Measurements from ENCODE around the gene DIPK2B.

DIPK2B gene

DNA sequence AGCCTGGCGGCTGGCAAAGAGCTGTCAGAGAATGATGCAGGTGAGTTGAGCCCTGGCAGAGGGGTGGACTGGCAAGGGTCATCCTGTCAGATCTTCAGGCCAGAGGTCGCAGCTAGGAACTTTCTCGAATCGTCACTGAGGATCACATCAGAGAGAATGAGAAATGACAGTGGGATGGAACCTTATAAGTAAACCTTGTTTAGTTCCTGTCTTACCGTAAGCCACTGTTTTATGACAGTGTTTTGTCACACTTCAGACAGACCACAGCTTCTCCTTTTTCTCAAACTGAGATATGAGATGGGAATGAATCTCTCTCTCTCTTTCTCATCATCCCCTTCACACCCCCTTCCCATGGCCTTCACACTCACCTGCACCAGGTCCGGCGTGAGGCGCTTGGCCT is 9.3 kb downstream of the DIPK2B start:
- no peak for DNase-seq (ENCODE audit: low spot score)
- H3K27ac ChIP-seq, result no peak overlapping the region
- TF ChIP-seq, protein P1, sequence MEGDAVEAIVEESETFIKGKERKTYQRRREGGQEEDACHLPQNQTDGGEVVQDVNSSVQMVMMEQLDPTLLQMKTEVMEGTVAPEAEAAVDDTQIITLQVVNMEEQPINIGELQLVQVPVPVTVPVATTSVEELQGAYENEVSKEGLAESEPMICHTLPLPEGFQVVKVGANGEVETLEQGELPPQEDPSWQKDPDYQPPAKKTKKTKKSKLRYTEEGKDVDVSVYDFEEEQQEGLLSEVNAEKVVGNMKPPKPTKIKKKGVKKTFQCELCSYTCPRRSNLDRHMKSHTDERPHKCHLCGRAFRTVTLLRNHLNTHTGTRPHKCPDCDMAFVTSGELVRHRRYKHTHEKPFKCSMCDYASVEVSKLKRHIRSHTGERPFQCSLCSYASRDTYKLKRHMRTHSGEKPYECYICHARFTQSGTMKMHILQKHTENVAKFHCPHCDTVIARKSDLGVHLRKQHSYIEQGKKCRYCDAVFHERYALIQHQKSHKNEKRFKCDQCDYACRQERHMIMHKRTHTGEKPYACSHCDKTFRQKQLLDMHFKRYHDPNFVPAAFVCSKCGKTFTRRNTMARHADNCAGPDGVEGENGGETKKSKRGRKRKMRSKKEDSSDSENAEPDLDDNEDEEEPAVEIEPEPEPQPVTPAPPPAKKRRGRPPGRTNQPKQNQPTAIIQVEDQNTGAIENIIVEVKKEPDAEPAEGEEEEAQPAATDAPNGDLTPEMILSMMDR (IDR thresholded peaks at IDR 0.05), result no peak
- H3K4me3 ChIP-seq, result no peak overlapping the region

DNA sequence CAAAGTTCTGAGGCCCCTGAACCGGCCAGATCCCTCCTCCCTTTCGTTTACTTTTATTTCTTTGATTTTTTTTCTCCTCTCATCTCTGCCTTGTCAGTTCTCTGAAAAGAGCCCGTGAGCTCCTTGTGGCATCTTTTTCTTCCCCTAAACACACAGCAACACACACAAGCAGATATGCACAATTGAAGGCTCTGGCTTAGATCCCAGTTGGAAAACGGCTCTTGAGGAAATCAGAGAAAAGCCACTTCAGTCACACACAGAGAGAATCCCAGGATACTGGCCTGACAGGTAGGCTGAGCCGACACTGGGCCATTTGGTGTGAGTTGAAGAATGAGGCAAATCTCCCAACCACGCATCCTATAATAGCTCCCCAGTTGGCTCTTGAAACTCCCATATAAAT is 12.9 kb downstream of the DIPK2B start:
- Histone ChIP-seq H3K27ac (peak overlapping the region in 1 of 2 donors; percentile 37), H3K4me3 (peak overlapping the region; percentile 69)
- no peak for DNase-seq (ENCODE audit: low spot score)
- TF ChIP-seq, protein P1 (IDR thresholded peaks at IDR 0.05), result no peak

DNA sequence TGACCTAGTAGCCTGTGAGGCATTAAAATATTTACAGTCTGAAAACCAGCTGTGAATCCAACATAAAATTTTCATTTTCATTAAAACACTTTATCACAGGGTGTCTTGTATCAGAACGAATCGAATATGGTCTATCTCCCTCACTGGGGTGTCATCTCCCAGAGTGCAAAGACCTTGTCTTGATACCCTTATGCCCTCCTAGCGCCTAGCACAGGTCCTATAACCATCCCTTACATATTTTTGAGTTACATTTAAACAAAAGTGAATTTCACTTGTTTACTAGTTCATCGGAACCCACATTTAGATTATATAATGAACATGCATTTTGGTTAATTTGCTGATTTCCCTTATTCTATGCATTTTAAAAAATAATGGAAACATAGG is 14.0 kb downstream of the DIPK2B start:
- no peak overlapping the region for H3K4me3 ChIP-seq
- H3K27ac ChIP-seq, result no peak overlapping the region
- DNase-seq (ENCODE audit: low spot score), result no peak
- TF ChIP-seq, protein P1 (IDR thresholded peaks at IDR 0.05), result no peak

DNA sequence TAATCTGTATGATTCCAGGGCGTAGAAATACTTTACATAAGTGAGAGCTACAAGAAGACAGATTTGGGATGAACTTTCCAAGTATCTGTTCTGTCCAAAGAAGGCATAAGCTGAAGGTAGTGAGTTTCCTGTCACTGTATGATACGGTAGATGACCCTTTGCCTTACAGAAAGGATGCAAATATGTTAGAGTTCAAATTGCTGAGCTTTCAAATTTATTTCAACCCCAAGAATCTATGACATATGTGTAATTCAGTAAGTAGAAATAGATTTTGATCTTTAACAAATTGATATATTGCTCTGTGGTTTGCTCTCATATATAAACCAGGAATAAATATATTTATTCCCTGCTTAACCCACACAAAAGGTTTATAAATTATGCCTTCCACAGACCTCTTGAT is 16.5 kb downstream of the DIPK2B start:
- TF ChIP-seq, protein P1 (IDR thresholded peaks at IDR 0.05), result no peak

DNA sequence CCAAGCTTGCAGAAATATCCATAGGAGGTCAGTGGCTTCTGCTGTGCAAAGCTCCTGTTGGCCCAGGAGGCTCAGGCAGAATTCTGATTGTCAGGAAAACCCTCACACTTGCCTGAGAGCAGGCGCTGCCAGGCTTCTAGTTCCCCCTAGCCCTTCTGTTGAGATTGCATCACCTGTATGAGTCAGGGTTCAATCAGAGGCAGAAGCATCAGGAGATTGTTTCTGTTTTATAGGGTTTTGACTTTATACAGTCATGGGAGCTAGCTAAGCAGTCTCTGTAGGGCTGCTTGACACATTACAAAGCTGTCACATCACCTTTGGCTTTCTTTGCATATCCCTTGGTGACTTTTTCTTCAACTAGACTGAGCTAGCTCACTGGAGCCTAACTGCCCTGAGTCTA is 27.8 kb downstream of the DIPK2B start:
- no peak overlapping the region for H3K27ac ChIP-seq
- TF ChIP-seq, protein P1 (IDR thresholded peaks at IDR 0.05), result no peak
- no peak for DNase-seq (ENCODE audit: low spot score)
- H3K4me3 ChIP-seq, result no peak overlapping the region

More for the DNA sequence above, 16.5 kb downstream of the DIPK2B start:
- H3K27ac ChIP-seq, result no peak overlapping the region
- DNase-seq (ENCODE audit: low spot score), result no peak
- H3K4me3 ChIP-seq, result no peak overlapping the region

DNA sequence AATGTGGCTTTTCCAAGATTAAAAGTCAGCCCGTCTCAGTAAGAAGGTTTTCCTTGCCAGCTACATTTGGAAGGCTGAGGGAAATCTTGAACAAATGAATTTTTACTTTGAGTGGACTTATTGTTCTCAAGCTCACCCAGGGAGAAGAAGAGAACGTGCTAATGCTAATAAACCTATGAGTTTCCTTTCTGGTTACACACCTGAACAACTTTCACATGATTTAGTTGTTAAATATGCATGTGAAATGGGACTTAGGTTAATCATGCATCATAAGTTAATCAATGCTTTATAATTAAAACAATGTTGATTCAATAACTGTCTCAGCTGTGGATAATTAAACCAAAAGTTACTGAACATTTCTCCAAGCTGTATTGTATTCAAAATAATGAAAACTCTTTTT is 33.9 kb downstream of the DIPK2B start:
- DNase-seq (ENCODE audit: low spot score), result no peak
- TF ChIP-seq, protein P1 (IDR thresholded peaks at IDR 0.05), result no peak

DNA sequence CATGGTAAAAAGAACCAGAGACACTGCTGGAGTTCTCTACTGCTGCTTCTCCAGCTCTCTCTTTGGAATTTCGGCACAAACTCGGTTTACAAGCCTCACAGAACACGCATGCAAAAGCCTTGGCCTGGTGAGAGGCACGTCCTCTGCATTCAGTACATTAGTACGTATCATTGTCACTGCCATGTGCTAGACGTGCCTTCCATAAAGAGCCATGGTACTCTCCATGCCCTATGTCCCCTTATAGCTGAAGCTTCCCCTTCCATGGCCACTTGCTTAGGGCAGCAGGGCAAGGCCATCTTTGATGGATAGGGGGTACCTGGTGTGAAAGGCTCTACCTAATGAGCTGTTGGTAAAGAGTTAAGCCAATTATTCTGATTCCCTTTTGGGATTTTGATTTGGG is 35.0 kb downstream of the DIPK2B start:
- no peak overlapping the region for H3K27ac ChIP-seq
- DNase-seq (ENCODE audit: low spot score), result no peak
- TF ChIP-seq, protein P1 (IDR thresholded peaks at IDR 0.05), result no peak
- H3K4me3 ChIP-seq, result no peak overlapping the region

More for the DNA sequence above, 33.9 kb downstream of the DIPK2B start:
- no peak overlapping the region for H3K27ac ChIP-seq
- no peak overlapping the region for H3K4me3 ChIP-seq

Measured in coronary artery (tissue), 2 donors.